ENCODE measurements around the gene RAB10. TPM values are rescaled to one million over a fixed set of nuclear protein-coding genes. Genes with fewer than 3 reads are reported as not detected.

RAB10 gene
- total and polyA plus RNA-seq, 2 experiments from 2014 or later: 102 to 143 TPM

- TF ChIP-seq POLR2AphosphoS5 (IDR thresholded peaks at IDR 0.05; ENCODE audit: low read depth) (no peak), ZNF114 (CRISPR knock-in tag; IDR thresholded peaks at IDR 0.05) (no peak), EZH2phosphoT487 (IDR thresholded peaks at IDR 0.05; ENCODE audit: unreplicated experiment) (no peak), STAT1 (IDR thresholded peaks at IDR 0.05; ENCODE audit: unreplicated experiment) (no peak), CREB1 (CRISPR knock-in tag; IDR thresholded peaks at IDR 0.05; ENCODE audit: low read depth) (no peak), EZH2 (IDR thresholded peaks at IDR 0.05; ENCODE audit: low read depth, unreplicated experiment) (no peak)
- TF ChIP-seq, protein P1, sequence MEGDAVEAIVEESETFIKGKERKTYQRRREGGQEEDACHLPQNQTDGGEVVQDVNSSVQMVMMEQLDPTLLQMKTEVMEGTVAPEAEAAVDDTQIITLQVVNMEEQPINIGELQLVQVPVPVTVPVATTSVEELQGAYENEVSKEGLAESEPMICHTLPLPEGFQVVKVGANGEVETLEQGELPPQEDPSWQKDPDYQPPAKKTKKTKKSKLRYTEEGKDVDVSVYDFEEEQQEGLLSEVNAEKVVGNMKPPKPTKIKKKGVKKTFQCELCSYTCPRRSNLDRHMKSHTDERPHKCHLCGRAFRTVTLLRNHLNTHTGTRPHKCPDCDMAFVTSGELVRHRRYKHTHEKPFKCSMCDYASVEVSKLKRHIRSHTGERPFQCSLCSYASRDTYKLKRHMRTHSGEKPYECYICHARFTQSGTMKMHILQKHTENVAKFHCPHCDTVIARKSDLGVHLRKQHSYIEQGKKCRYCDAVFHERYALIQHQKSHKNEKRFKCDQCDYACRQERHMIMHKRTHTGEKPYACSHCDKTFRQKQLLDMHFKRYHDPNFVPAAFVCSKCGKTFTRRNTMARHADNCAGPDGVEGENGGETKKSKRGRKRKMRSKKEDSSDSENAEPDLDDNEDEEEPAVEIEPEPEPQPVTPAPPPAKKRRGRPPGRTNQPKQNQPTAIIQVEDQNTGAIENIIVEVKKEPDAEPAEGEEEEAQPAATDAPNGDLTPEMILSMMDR (conservative IDR thresholded peaks at IDR 0.05; ENCODE audit: low read depth in 2 of 2): no peak
These were observed 136.0 kb downstream of the RAB10 start (continued) for GRCh38 chr2:26169681-26170414.

DNA sequence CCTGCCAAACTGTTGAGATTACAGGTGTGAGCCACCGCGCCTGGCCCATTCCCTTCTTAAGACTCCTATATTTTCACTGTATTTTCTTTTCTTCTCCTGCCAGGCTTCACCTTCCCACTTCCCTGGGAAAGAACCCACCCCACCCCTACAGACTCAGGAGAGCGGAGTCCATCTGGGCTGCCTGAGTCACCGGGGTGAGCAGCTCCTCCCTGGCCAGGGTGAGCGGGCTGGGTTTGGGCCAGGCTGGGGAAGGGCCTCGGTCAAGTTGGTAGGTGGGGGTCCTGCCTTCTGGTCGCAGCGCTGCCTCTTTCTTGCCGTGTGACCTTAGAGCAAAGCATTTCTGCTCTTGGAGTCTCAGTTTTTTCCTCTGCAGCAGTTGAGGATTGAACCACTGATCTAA lies 136.9 kb downstream of the RAB10 start:
- H3K4me1 Mint-ChIP-seq: peaks cover 12% of the 10 kb centered on the region
- no peak for TF ChIP-seq EZH2 (IDR thresholded peaks at IDR 0.05; ENCODE audit: low read depth, unreplicated experiment)
- no peak for TF ChIP-seq POLR2AphosphoS5 (IDR thresholded peaks at IDR 0.05; ENCODE audit: low read depth)
- TF ChIP-seq STAT1 (IDR thresholded peaks at IDR 0.05; ENCODE audit: unreplicated experiment): no peak
- TF ChIP-seq NANOG (IDR thresholded peaks at IDR 0.05; ENCODE audit: borderline replicate concordance): no peak
- no peak for TF ChIP-seq ETS1 (IDR thresholded peaks at IDR 0.05)
- TF ChIP-seq JUNB (IDR thresholded peaks at IDR 0.05; ENCODE audit: unreplicated experiment): no peak
- TF ChIP-seq EZH2phosphoT487 (IDR thresholded peaks at IDR 0.05; ENCODE audit: unreplicated experiment): no peak
- TF ChIP-seq, protein P1 (conservative IDR thresholded peaks at IDR 0.05; ENCODE audit: low read depth in 2 of 2): no peak
- no peak for TF ChIP-seq CREB1 (CRISPR knock-in tag; IDR thresholded peaks at IDR 0.05; ENCODE audit: low read depth)
- no peak for TF ChIP-seq ZNF462 (CRISPR knock-in tag; IDR thresholded peaks at IDR 0.05)

More for the DNA sequence above, 136.9 kb downstream of the RAB10 start:
- no peak overlapping the region for H3K4me3 Mint-ChIP-seq
- H3K36me3 Mint-ChIP-seq (ENCODE audit: low read depth): peaks cover 3% of the 10 kb centered on the region; the same call in 1 of the 3 replicates
- ATAC-seq (no peak), DNase-seq (ENCODE audit: low spot score) (no peak)
- no peaks in the 10 kb centered on the region for H3K9me2 ChIP-seq (ENCODE audit: insufficient read depth)
- H3K9me3 Mint-ChIP-seq: peaks cover 5% of the 10 kb centered on the region; the same call in 2 of the 3 replicates
- H3K27ac Mint-ChIP-seq: no peak overlapping the region
- H3K27me3 Mint-ChIP-seq (ENCODE audit: insufficient read depth, low read depth, poor library complexity): peaks cover 14% of the 10 kb centered on the region
- H2AFZ ChIP-seq: no peak overlapping the region
- H3K79me2 ChIP-seq (replicated peaks; ENCODE audit: insufficient read depth): peaks cover 12% of the 10 kb centered on the region; the same call in 1 of the 2 replicates
- no peak overlapping the region for H3K4me2 ChIP-seq
- 0 out of 2 replicates have a peak, but pooled peaks cover 5% of the 10 kb centered on the region for H3F3A ChIP-seq (replicated peaks; ENCODE audit: low read depth)
- no peak overlapping the region for H3K4me3 ChIP-seq
- peaks cover 10% of the 10 kb centered on the region for H4K20me1 ChIP-seq (replicated peaks; ENCODE audit: insufficient read depth)
- H3K27ac ChIP-seq (ENCODE audit: low read depth): no peak overlapping the region
- H3K4me1 ChIP-seq (ENCODE audit: insufficient read depth): peaks cover 11% of the 10 kb centered on the region; the same call in 1 of the 2 replicates
- H3K36me3 ChIP-seq (ENCODE audit: insufficient read depth): no peaks in the 10 kb centered on the region
- H3K27me3 ChIP-seq (ENCODE audit: insufficient read depth): no peaks in the 10 kb centered on the region

All from GM23338 (cell line).